Astrocyte (in vitro differentiated cells and primary cell): ENCODE results near the gene C16orf96. TPM values are rescaled to one million over a fixed set of nuclear protein-coding genes. Genes with fewer than 3 reads are reported as not detected.

Experiments used
- DNase-seq: peaks from one replicate; pipeline ENCODE4 v3.0.0-alpha.2; 2010; ENCODE audit warnings: low read depth
- FAIRE-seq: peaks from 2 replicates; lab custom pipeline; 2011; peaks lifted over from hg19 to GRCh38; lab: Jason Lieb, UNC
- H2AFZ ChIP-seq: 2 replicates; pipeline ENCODE4 v1.6.0; 2012; ENCODE audit warnings: low read depth, low read length, inconsistent platforms
- H3K27ac ChIP-seq: 2 replicates; pipeline ENCODE4 v1.5.1; 2011; ENCODE audit warnings: low read depth, low read length, inconsistent platforms
- H3K27me3 ChIP-seq: 2 replicates; pipeline ENCODE4 v1.6.0; 2011; ENCODE audit warnings: low read length, inconsistent platforms; ENCODE audit not compliant: insufficient read depth
- H3K36me3 ChIP-seq: 2 replicates; pipeline ENCODE4 v1.5.1; 2011; ENCODE audit warnings: low read length, inconsistent platforms; ENCODE audit not compliant: insufficient read depth
- H3K4me1 ChIP-seq: 2 replicates; pipeline ENCODE4 v1.5.1; 2011; ENCODE audit warnings: low read length, inconsistent platforms; ENCODE audit not compliant: insufficient read depth
- H3K4me2 ChIP-seq: 2 replicates; pipeline ENCODE4 v1.6.0; 2012; ENCODE audit warnings: low read length, inconsistent platforms
- H3K4me3 ChIP-seq: 2 replicates; pipeline ENCODE4 v1.5.1; 2011; ENCODE audit warnings: low read depth, mild to moderate bottlenecking, low read length, inconsistent platforms; ENCODE audit not compliant: insufficient read depth
- H3K79me2 ChIP-seq: 2 replicates; pipeline ENCODE4 v1.6.0; 2012; ENCODE audit warnings: mild to moderate bottlenecking, low read length, inconsistent platforms; ENCODE audit not compliant: insufficient read depth
- H3K9ac ChIP-seq: 2 replicates; pipeline ENCODE4 v1.6.0; 2012; ENCODE audit warnings: mild to moderate bottlenecking, low read length, inconsistent platforms
- H3K9me3 ChIP-seq: 2 replicates; pipeline ENCODE4 v1.5.1; 2012; ENCODE audit warnings: low read depth, mild to moderate bottlenecking, low read length, inconsistent platforms; ENCODE audit not compliant: insufficient read depth
- H4K20me1 ChIP-seq: 2 replicates; pipeline ENCODE4 v1.6.0; 2012; ENCODE audit warnings: low read length, inconsistent platforms; ENCODE audit not compliant: insufficient read depth
- H3K27ac Mint-ChIP-seq: one replicate; pipeline ENCODE4 v1.8.0; 2021; ENCODE audit warnings: mild to moderate bottlenecking, mixed read lengths; ENCODE audit not compliant: unreplicated experiment
- H3K27me3 Mint-ChIP-seq: one replicate; pipeline ENCODE4 v1.8.0; 2021; ENCODE audit warnings: low read depth, mixed read lengths; ENCODE audit not compliant: unreplicated experiment
- H3K36me3 Mint-ChIP-seq: one replicate; pipeline ENCODE4 v1.8.0; 2021; ENCODE audit warnings: low read depth, mixed read lengths; ENCODE audit not compliant: unreplicated experiment
- H3K4me1 Mint-ChIP-seq: one replicate; pipeline ENCODE4 v1.8.0; 2021; ENCODE audit warnings: low read depth, mixed read lengths; ENCODE audit not compliant: unreplicated experiment
- H3K4me3 Mint-ChIP-seq: one replicate; pipeline ENCODE4 v1.8.0; 2021; ENCODE audit warnings: mild to moderate bottlenecking, moderate library complexity, mixed read lengths; ENCODE audit not compliant: unreplicated experiment
- H3K9me3 Mint-ChIP-seq: one replicate; pipeline ENCODE4 v1.8.0; 2021; ENCODE audit warnings: mild to moderate bottlenecking, mixed read lengths; ENCODE audit not compliant: unreplicated experiment
- EZH2 ChIP-seq: IDR thresholded peaks from 2 replicates; pipeline ENCODE4 v1.6.1; 2012; ENCODE audit warnings: mild to moderate bottlenecking, low read length, inconsistent platforms; ENCODE audit not compliant: insufficient read depth
- total RNA-seq: library from RNA; stranded (reverse); gene quantifications from 2 replicates; pipeline ENCODE4 v1.2.1, GENCODE V29; 2021
- TF ChIP-seq, protein P1 (sequence below): IDR thresholded peaks from 2 replicates; pipeline ENCODE4 v1.5.1; 2011; ENCODE audit warnings: low read depth, mild to moderate bottlenecking, inconsistent platforms, low read length, moderate library complexity; ENCODE audit not compliant: insufficient read depth

Gene C16orf96
- total RNA-seq, 1 donor from 2014 or later: 0.20 TPM

DNA sequence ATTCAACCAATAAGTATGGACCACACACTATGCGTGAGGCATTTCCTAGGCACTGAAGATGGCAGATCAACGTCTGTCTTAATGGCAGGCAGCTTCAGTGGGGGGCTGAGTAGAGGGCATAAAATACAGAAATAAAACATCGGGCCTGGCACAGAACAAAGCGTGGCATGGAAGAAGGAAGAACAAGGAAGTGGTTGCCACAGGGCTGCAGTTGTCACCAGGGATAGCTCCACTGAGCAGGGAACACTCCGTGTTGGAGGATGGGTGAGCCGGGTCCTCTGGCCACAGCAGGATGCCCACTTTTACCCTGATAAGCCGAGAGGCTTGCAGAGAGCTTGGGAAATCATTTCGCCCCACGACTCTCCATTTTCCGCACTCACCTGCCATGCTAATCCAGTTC is 23.9 kb upstream of the C16orf96 start:
- no peak for FAIRE-seq
- no peaks in the 10 kb centered on the region for H3K9me3 ChIP-seq
- no peaks in the 10 kb centered on the region for H3K36me3 ChIP-seq

DNA sequence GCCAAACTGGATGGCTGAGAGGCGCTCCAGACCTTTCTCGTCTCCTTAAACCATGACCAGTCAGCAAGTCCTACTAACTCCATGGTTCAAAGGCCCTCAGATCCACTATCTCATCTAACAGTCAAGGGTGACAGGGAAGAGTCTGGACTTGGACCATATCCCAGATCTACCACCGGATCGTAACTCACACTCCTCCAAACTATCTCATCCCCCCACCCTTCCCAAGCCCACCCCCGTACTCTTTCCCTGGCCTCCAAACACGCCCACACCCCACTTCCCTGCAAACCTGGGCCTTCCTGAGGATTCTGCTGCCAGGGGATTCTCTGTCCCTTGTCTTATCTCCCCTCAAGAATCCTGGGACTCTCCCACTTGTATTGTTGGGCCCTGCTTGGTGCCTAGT is 22.6 kb upstream of the C16orf96 start:
- peaks cover 33% of the 10 kb centered on the region for H3K79me2 ChIP-seq
- H3K36me3 ChIP-seq: no peaks in the 10 kb centered on the region
- Mint-ChIP-seq H3K36me3 (peaks cover 26% of the 10 kb centered on the region), H3K4me3 (no peak overlapping the region), H3K4me1 (peaks cover 26% of the 10 kb centered on the region), H3K27me3 (no peaks in the 10 kb centered on the region), H3K9me3 (no peaks in the 10 kb centered on the region), H3K27ac (peak overlapping the region; percentile 58)
- H3K27ac ChIP-seq: no peak overlapping the region
- FAIRE-seq (no peak), DNase-seq (no peak)
- no peak overlapping the region for H2AFZ ChIP-seq
- H4K20me1 ChIP-seq: peaks cover 41% of the 10 kb centered on the region
- TF ChIP-seq EZH2: no peak
- TF ChIP-seq, protein P1, sequence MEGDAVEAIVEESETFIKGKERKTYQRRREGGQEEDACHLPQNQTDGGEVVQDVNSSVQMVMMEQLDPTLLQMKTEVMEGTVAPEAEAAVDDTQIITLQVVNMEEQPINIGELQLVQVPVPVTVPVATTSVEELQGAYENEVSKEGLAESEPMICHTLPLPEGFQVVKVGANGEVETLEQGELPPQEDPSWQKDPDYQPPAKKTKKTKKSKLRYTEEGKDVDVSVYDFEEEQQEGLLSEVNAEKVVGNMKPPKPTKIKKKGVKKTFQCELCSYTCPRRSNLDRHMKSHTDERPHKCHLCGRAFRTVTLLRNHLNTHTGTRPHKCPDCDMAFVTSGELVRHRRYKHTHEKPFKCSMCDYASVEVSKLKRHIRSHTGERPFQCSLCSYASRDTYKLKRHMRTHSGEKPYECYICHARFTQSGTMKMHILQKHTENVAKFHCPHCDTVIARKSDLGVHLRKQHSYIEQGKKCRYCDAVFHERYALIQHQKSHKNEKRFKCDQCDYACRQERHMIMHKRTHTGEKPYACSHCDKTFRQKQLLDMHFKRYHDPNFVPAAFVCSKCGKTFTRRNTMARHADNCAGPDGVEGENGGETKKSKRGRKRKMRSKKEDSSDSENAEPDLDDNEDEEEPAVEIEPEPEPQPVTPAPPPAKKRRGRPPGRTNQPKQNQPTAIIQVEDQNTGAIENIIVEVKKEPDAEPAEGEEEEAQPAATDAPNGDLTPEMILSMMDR: no peak
- H3K9ac ChIP-seq: no peak overlapping the region
- no peaks in the 10 kb centered on the region for H3K9me3 ChIP-seq
- H3K4me1 ChIP-seq: peaks cover 11% of the 10 kb centered on the region
- H3K27me3 ChIP-seq: no peaks in the 10 kb centered on the region
- no peak overlapping the region for H3K4me2 ChIP-seq
- no peak overlapping the region for H3K4me3 ChIP-seq

More for the DNA sequence above, 23.9 kb upstream of the C16orf96 start:
- H4K20me1 ChIP-seq: peaks cover 41% of the 10 kb centered on the region
- TF ChIP-seq, protein P1: no peak
- no peak for TF ChIP-seq EZH2
- H3K4me2 ChIP-seq: no peak overlapping the region
- H3K27ac ChIP-seq: no peak overlapping the region
- no peaks in the 10 kb centered on the region for H3K9me3 Mint-ChIP-seq
- H3K27ac Mint-ChIP-seq: no peak overlapping the region
- DNase-seq: no peak
- H3K27me3 Mint-ChIP-seq: no peaks in the 10 kb centered on the region
- no peak overlapping the region for H3K9ac ChIP-seq
- H3K4me3 Mint-ChIP-seq: no peak overlapping the region
- peaks cover 33% of the 10 kb centered on the region for H3K4me1 Mint-ChIP-seq
- no peak overlapping the region for H2AFZ ChIP-seq
- H3K36me3 Mint-ChIP-seq: peaks cover 26% of the 10 kb centered on the region
- no peaks in the 10 kb centered on the region for H3K27me3 ChIP-seq
- no peak overlapping the region for H3K4me3 ChIP-seq
- peaks cover 26% of the 10 kb centered on the region for H3K79me2 ChIP-seq
- H3K4me1 ChIP-seq: peaks cover 11% of the 10 kb centered on the region

DNA sequence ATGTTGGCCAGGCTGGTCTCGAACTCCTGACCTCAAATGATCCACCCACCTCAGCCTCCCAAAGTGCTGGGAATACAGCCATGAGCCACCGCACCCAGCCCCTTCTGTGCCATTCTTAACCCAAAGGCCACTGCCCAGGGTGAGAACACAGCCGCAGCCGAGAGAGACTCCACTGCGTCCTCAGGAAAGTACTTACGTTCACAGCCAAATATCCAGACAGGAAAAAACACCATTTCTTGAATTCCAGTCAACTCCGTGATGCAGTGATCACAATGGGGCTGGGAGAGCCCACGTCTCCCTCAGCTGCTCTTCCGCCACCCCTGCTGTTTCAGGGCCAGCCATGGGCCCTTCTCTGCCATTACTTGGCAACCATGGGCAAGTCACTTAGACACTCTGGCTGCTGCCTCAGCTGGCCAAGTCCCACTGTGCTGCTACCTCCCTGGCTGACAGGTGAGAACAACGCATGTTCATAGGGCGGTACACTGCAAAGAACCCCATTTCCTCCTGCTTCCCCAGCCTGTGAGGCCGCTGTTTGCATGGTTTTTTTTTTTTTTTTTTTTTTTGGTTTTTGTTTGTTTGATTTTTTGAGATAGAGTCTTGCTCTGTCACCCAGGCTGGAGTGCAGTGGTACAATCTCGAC is 21.9 kb upstream of the C16orf96 start:
- peak overlapping the region; percentile 26 for H3K27ac Mint-ChIP-seq
- TF ChIP-seq EZH2: no peak
- TF ChIP-seq, protein P1: no peak

More for the DNA sequence above, 21.9 kb upstream of the C16orf96 start:
- Mint-ChIP-seq H3K27me3 (no peaks in the 10 kb centered on the region), H3K4me3 (no peak overlapping the region), H3K9me3 (no peaks in the 10 kb centered on the region), H3K36me3 (peaks cover 26% of the 10 kb centered on the region), H3K4me1 (peaks cover 21% of the 10 kb centered on the region)
- no peaks in the 10 kb centered on the region for H3K27me3 ChIP-seq
- H3K4me1 ChIP-seq: peaks cover 5% of the 10 kb centered on the region
- peaks cover 5% of the 10 kb centered on the region for H3K9me3 ChIP-seq
- no peaks in the 10 kb centered on the region for H3K36me3 ChIP-seq
- H2AFZ ChIP-seq: no peak overlapping the region
- no peak overlapping the region for H3K4me3 ChIP-seq
- H3K79me2 ChIP-seq: peaks cover 33% of the 10 kb centered on the region
- H3K9ac ChIP-seq: no peak overlapping the region
- H4K20me1 ChIP-seq: peaks cover 37% of the 10 kb centered on the region
- no peak for FAIRE-seq
- no peak overlapping the region for H3K27ac ChIP-seq
- DNase-seq: no peak
- H3K4me2 ChIP-seq: no peak overlapping the region
